ENCODE measurements around the gene MEAK7.

The MEAK7 gene

DNA sequence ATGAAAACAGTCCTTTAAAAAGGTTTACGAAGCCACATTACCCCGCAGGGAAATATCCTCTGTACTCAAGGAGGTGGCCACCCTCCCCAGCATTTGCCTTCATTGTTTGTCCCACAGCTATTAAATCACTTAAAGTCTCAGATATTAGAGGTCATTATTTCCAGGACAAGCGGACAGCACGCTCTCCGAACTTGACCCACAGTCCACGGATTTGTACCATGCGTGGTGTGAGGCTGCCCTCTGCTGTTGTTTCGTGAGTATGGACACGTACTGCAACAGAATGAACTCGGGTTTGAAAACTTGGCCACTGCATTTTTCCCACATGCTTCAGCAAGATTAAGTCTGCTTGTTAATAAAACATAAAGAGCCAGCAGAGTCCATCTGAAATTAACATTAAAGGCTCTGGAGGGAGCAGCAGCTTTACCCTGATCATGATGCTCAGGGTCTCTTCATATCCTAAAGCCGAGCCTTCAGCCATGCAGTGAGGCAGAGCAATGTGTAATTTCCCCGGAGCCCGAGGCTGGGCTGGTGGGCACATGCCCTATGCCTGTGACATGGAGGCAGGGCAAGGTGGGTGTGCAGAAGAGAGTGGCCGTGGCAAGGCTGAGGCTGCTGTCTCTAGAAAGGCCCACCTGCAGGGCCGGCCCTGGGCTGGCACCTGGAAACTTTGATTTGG, 19.7 kb downstream of the MEAK7 start:
- no peak for DNase-seq (ENCODE audit: low spot score)

GRCh38 chr16:84483882-84484565, 20.4 kb downstream of the MEAK7 start:
- no peak for TF ChIP-seq CTCF (IDR thresholded peaks at IDR 0.05; ENCODE audit: extremely low read depth, missing control alignments)

More for the DNA sequence above, 19.7 kb downstream of the MEAK7 start:
- TF ChIP-seq CTCF (IDR thresholded peaks at IDR 0.05; ENCODE audit: extremely low read depth, missing control alignments), result no peak

GRCh38 chr16:84482951-84483881, 21.2 kb downstream of the MEAK7 start:
- DNase-seq (ENCODE audit: low spot score), result no peak
- no peak for TF ChIP-seq CTCF (IDR thresholded peaks at IDR 0.05; ENCODE audit: extremely low read depth, missing control alignments)

More at GRCh38 chr16:84483882-84484565, 20.4 kb downstream of the MEAK7 start:
- DNase-seq (ENCODE audit: low spot score), result no peak

GRCh38 chr16:84482001-84482891, 22.2 kb downstream of the MEAK7 start:
- no peak for DNase-seq (ENCODE audit: low spot score)

DNA sequence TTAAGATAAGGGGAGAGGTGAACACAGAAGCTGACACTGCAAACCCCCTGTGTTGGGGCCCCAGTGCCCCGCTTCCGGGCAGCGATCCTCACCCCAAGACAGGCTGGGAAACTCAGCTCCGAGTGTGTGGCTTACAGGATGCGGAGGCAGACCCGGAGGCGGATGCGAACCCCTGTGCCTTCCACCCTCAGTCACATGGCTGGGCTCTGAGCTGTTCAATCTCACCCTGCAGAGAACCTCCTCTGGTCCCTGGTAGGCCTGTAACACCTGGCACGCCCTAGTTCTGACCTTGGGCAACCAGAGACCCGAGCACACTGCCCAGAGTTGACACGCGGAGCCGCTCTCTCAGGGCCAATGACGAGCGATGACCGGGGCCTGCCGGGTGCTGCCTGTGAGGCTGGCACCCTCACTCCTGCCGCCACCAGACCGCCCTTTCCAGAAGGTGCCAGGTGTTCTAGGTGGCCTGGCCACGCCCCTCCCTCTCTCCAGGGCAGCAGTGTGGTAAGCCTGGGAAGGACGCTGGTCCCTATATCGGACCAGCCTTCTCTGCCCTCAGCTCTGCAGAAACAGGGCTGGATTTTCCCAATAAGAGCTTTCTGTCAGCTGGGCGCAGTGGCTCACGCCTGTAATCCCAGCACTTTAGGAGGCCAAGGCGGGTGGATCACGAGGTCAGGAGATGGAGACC, 23.3 kb downstream of the MEAK7 start:
- no peak for TF ChIP-seq CTCF (IDR thresholded peaks at IDR 0.05; ENCODE audit: extremely low read depth, missing control alignments)
- DNase-seq (ENCODE audit: low spot score), result no peak

More at GRCh38 chr16:84482001-84482891, 22.2 kb downstream of the MEAK7 start:
- no peak for TF ChIP-seq CTCF (IDR thresholded peaks at IDR 0.05; ENCODE audit: extremely low read depth, missing control alignments)

- TF ChIP-seq CTCF (IDR thresholded peaks at IDR 0.05; ENCODE audit: extremely low read depth, missing control alignments), result no peak
- DNase-seq (ENCODE audit: low spot score), result no peak
Measured at GRCh38 chr16:84479716-84480450, 24.6 kb downstream of the MEAK7 start.

Data from GM20000 (cell line).